ENCODE data around the gene PLGLB1.
"Not testable (repeated sequence)": the region's sequence is repeated elsewhere in the genome, so short reads cannot be mapped to it uniquely, and the experiment has no call there.

Gene PLGLB1

DNA sequence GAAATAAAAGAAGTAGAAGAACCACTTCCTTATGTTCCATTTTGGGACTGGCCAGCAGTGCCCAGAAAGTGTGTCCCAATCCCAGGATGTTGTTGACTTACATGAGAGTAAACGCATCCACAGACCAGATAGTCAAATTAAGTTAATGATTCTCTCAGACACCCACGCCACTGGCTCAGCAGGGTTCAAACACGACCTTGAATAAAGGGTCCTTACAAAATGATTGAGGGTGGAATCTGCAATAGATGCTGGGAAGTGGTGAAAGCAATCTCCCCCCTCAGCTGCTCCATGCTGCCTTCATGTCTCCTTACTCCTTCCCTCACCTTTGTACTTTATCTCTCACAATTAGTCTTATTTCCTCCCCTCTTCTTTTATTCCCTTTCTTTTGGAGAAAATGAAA lies at the start of gene PLGLB1:
Gene PLGLB1 (minus strand): TSS at position 101 of the 400 bp plus-strand sequence. CDS start 61 bp downstream, at position 40.
- DNase-seq: not testable (repeated sequence)

DNA sequence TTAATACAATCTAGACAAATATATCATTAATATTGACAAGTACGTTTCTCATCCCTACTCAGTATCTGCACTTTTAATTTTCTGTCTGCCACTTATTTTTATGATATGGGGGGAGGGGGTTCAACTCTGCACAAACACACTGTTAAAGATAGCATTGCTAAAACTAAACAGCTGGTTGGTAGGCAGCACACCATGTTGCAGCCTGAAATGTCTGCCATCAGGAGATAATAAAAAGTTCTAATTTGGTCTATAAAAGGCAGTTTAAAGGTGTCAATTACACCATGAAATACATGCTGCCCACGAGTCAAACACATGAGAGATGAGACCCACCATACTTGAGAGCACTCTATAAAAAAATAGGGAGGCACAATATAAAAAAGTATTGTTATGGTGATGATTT lies 42.7 kb upstream of the PLGLB1 start:
- DNase-seq: not testable (repeated sequence)

DNA sequence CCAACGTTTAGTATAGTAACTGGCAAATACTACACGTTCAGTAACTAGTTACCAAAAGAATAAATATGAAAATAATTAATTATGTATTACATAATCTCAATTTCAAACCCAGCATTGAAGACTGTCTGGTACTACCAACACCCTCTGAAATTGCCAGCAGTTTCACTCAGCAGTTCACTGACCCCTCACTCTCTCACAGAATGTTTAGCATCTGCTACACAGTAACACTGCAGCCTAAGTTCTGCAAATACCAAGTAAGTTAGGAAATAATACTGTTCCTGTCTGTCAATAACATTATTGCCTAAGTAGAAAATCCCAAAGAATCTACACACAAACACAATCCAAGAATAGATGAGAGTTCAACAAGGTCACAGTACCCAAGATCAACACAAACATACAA lies 41.8 kb upstream of the PLGLB1 start:
- not testable (repeated sequence) for DNase-seq

DNA sequence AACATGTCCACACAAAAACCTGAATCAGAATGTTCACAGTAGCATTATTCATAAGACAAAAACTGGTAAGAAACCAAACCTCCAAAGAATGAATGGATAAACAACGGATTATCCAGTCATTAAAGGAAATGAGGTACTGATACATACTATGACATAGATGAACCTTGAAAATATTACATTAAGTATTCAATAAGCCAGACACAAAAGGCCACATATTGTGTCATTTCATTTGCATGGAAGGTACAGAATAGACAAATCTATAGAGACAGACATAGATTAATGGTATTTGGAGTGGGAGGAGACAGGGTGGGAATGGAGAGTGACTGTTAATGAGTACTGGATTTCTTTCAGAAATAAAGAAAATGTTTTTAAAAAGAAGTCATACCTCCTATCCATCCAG lies 39.9 kb upstream of the PLGLB1 start:
- not testable (repeated sequence) for DNase-seq

DNA sequence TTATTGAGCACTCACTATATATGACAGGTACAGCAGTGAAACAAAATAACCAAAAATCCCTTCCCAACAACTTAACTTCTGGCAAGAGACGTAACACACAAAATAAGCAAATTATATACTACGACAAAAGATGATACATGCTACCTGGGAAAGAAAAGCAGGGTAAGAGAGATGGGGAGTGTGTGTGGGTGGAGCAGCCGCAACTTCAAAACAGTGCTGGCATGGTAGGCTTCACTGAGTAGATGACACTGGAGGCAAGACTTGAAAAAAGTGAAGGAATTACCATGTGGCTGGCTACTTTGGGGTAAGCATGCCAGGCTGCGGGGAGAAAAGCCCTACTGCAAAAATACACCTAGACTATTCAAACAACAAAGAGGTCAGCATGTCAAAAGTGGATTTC lies 36.0 kb upstream of the PLGLB1 start:
- not testable (repeated sequence) for DNase-seq

DNA sequence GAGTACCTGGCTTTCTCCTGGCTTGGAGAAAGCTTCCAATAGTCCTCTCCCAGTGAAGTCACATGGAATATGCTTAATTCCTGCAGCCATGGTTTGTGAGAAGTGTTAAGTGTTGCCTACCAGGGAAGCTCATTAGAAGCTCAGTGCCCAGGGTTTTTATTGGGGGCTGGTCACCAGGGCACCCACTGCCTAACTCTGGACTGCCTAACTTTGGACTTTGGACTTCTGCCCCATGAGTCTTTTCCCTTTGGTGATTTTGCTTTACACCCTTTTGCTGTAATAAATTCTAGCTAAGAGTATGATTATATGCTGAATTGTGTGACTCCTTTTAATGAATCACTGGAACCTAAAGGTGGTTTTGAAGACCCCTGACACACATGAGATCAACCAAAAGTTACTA lies 35.2 kb upstream of the PLGLB1 start:
- not testable (repeated sequence) for DNase-seq

DNA sequence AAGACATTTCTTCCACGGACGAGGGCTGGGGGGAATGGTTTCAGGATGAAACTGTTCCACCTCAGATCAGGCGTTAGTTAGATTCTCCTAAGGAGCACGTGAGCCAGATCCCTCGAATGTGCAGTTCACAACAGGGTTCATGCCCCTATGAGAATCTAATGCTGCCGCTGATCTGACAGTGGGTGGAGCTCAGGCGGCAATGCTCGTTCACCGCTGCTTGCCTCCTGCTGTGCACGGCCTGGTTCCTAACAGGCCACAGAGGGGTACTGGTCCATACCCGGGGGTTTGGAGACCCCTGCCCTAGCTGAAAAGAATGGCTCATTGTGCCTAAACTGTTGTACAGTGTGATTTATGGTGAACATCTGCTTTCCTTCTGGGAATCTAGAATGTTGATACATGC lies 34.8 kb upstream of the PLGLB1 start:
- not testable (repeated sequence) for DNase-seq

DNA sequence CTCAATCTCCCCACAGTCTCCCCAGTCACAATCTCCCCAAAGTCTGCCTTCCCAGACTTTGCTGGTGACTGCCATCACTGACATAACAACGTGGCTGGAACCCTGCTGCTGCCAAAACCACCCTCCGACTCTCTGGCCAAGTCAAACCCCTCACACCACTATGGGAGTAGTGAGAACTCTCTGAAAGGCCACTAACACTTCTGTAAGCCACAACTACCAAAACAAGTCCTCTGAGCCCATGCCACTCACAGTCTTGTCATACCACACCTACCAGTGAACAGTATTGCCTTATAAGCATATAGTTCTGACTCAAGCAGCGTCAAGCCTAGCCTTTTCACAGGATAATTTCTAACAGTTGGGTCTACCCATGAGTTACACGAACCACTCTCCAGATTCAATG lies 32.7 kb upstream of the PLGLB1 start:
- DNase-seq: not testable (repeated sequence)

DNA sequence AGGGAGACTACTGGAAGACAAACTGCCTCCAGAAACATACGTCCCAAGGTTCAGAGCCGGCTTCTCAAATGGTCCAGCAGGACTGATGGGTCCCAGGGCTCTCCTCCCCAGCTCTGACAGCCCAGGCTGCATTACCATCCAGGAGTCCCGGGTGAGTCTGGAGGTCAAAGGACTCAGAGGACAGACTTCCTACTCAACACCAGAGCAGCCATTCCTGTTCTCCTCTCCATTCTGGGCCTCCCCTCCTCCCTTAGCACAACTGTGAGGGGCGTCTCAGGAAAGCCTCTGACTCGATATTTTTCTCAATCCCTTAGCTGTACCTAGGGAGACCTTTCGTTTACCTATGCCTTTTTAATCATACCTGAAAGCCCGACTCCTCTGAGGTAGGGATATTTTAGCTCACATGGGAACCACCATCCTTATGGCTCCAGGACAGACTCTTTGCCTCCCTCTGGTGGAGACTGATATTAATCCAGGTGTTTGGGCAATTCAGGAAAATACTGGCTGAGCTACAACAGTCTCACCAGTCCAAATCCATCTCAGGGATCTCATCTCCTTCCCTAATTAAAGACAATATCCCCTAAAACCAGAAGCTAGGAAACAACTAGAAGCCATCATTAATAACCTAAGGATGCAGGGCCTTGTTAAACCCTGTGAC lies 19.8 kb upstream of the PLGLB1 start:
- DNase-seq: not testable (repeated sequence)

DNA sequence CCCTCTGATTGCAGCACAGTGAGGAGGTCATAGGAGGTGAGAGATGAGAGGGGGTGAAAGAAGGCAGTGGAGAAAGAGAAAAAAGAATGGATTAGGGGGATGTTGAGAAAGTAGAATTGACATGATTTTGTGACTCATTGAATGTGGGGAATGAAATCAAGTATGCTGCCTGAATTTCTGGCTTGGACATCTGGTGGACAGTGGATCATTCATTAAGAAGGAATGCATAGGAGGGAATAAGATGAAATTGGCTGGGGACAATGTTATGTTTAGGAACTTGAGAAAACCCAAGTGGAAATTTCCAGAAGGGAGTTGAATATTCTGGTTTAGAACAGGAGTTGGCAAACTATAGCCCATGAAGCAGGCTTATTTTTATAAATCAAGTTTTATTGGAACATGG lies 7.0 kb upstream of the PLGLB1 start:
- DNase-seq: not testable (repeated sequence)

DNA sequence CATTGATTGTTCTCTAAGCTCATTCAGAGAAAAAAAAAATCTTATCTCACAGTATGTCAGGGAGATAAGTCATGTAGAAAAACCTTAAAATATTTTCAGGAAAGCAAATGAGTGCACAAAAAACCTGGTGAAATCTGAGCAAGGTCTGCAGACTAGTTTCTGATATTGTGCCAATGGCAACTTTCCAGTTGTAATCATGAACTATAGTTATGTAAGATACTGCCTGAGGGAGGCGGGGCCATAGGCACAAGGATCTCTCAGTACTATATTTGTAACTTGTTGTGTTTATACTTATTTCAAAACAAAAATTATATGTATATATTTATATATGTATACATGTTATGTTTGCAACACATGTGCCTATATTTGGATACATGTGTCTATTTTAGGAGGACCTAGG lies 5.2 kb upstream of the PLGLB1 start:
- DNase-seq: not testable (repeated sequence)

DNA sequence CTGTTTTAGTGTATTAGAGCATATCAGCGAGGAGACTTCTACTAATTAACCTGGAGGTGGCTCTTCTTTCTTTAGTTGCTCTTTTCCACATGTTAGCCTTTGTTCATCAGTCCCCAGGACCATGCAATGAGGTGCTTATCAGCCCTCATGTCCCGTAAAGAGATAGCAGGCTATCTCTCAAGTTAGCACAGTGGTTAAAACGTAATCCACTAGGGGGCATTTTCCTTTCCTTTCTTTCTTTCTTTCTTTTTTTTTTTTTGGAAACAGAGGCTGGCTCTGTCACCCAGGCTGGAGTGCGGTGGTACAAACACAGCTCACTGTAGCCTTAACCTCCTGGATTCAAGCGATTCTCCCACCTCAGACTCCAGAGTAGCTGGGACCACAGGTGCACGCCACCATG lies 4.3 kb upstream of the PLGLB1 start:
- not testable (repeated sequence) for DNase-seq

DNA sequence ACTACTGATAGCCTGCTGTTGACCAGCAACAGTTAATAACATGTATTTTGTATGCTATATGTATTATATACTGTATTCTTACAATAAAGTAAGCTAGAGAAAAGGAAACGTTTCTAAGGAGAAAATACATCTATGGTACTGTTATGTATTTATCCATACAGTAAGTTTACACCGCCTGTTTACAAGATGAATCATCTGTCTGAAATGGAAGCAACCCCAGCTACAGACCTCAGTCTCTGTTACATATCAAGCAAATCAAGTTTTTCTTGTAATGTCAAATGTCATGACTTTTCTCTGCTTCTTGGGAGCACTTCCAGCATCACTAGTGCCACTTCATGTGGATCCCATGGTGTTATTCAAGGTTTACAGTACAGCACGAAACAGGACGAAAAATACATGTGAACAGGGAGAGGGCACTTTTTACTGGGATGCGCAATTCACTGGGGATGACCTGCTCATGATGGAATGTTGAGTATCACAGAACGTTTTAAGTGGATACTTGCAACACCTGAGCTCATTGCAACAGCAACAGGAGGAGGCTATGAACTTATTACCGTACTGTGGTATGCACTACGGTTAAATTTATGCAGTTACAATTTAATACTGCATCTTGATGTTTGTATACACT lies 2.5 kb upstream of the PLGLB1 start:
- not testable (repeated sequence) for DNase-seq

DNA sequence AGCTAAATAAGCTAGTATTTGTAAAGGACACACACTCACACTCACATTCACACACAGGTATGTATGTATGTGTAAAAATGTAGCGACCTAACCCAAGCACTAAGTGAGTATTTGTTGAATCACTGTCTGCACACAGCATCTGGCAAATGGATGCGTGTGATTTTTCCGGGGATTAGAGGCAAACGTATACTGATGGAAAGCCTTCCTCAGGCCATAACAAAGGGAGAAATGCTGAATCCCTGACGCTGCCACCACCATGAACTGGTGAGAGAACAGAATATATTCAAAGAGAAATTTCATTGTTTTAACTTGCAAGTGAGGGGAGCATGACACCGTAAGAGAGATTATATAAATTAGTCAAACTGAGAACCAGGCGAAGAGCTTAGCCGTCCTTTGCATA lies 601 bp downstream of the PLGLB1 start:
- not testable (repeated sequence) for DNase-seq

DNA sequence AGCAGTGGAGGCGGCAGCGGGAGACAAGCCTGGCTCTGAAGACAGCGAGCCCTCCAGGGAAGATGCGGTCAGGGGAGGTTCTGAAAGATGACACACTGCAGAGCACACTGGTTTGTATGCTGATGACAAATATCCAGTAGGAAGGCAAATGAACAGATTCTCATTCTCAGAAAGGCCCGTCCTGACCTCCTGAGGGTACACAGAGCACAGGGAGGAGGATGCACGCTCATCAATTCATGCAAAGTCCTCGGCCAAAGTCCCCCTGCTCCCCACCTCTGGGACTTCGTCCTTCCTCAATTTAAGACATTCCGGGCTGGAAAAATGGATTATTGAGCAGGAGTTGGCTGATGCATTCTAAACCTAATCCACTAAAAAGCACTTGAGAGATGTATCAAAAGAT lies 2.6 kb downstream of the PLGLB1 start:
- not testable (repeated sequence) for DNase-seq

DNA sequence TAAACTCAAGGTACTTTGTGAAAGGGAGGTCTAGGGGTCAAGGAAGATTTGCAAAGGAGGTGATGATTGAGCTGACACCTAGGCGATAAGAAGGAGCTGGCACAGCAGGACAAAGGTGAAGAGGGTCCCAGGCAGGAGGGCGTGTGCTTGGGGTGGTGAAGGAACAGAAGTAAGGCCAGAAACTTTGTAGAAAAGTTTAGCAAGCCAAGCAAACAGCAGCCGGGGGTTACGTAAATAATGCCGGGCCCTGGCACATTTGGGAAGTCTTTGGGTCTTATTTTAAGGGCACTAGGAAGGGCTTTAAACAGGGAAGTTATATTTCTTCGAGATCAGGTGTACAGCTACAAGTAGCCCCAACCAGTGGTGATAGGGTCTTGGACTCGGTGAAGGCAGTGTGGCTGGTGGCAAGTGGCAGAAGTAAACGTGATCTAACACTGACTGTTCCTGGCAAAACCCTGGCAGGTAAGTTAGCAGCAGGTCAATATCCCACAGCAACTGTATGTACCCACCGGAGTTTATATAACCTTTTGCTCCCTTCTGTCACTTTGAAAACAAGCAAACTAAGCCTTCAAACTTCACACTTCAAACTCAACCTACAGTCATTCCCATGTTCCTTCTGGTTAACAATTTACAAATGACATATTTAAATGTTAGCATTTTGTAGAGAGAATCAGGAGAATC lies 7.0 kb downstream of the PLGLB1 start:
- not testable (repeated sequence) for DNase-seq

DNA sequence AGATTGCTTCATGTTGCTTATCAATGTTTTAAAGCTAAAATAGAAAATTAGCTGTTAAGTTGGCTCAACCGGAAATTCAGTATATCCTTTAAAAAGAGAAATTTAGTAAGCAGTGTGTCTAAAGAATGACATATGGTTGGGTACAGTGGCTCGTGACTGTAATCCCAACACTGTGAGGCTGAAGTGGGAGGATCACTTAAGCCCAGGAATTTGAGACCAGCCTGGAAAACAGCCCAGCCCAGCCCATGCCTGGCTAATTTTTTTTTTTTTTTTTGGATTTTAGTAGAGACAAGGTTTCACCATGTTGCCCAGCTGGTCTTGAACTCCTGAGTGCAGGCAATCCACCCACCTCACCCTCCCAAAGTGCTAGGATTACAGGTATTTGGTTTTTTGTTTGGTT lies 17.2 kb downstream of the PLGLB1 start:
- DNase-seq: not testable (repeated sequence)

All from NCI-H510A (cell line).